Suprapubic skin (tissue), 4 donors: ENCODE measurements around the gene TMTC2.

ENCODE experiments used
- EP300 ChIP-seq: sonication (generic); formaldehyde crosslinking; IDR thresholded peaks from one replicate; pipeline ENCODE4 v1.6.1; 2017; ENCODE audit warnings: antibody characterized with exemption
- POLR2A ChIP-seq, 2 donors: fragments of 450-650 bp; IDR thresholded peaks; one replicate each; pipeline ENCODE4 v1.6.1; 2017; ENCODE audit warnings: antibody characterized with exemption in 2 of 2, mild to moderate bottlenecking in 2 of 2, moderate library complexity in 2 of 2
- POLR2AphosphoS5 ChIP-seq, 3 donors: sonication (generic); formaldehyde crosslinking; IDR thresholded peaks; one replicate each; pipeline ENCODE4 v1.6.1; 2017; ENCODE audit warnings: antibody characterized with exemption in 3 of 3
- TF ChIP-seq, protein P1 (sequence below), 2 donors: fragments of 200-600 bp in 1 of 2; fragments of 450-650 bp in 1 of 2; sonication (generic) in 1 of 2; IDR thresholded peaks; one replicate each; pipeline ENCODE4 v1.5.1; 2016 to 2019; ENCODE audit warnings: antibody characterized with exemption in 2 of 2, mild to moderate bottlenecking in 1 of 2, moderate library complexity in 1 of 2

DNA sequence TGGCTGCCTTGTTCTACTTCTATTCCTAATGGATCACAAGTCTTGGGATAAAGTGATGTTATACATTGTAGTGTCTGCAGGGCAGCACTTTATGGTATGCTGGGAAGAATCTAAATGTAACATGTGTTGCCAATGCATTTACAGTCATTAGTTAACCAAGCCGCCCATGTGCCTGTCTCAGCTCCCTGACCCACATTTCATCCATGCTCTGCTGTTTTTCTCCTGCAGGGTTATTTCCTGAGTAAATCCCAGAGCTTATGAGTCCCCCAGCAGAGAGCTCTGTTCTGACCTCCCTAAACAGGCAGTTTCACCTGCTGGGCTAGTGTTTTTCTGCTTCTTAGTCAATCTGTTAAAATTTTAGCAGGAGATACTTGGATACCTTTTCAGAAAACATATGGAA is 4.4 kb upstream of the TMTC2 start:
- TF ChIP-seq, protein P1, sequence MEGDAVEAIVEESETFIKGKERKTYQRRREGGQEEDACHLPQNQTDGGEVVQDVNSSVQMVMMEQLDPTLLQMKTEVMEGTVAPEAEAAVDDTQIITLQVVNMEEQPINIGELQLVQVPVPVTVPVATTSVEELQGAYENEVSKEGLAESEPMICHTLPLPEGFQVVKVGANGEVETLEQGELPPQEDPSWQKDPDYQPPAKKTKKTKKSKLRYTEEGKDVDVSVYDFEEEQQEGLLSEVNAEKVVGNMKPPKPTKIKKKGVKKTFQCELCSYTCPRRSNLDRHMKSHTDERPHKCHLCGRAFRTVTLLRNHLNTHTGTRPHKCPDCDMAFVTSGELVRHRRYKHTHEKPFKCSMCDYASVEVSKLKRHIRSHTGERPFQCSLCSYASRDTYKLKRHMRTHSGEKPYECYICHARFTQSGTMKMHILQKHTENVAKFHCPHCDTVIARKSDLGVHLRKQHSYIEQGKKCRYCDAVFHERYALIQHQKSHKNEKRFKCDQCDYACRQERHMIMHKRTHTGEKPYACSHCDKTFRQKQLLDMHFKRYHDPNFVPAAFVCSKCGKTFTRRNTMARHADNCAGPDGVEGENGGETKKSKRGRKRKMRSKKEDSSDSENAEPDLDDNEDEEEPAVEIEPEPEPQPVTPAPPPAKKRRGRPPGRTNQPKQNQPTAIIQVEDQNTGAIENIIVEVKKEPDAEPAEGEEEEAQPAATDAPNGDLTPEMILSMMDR (IDR thresholded peaks at IDR 0.05): no peak
- TF ChIP-seq EP300: no peak
- no peak for TF ChIP-seq POLR2AphosphoS5 (IDR thresholded peaks at IDR 0.05)
- no peak for TF ChIP-seq POLR2A (IDR thresholded peaks at IDR 0.05)
